Right ventricle myocardium superior (tissue), 1 donor: ENCODE measurements around the gene SEPHS2. TPM values are rescaled to one million over a fixed set of nuclear protein-coding genes. Genes with fewer than 3 reads are reported as not detected.
A peak's percentile ranks its signal among the peaks of the same experiment; 100 is the strongest.

ENCODE experiments used
- ATAC-seq: fragments of 200-7000 bp; cut with Tn5 transposase; one replicate; pipeline ENCODE4 v1.9.1; 2020; ENCODE audit warnings: mild to moderate bottlenecking; ENCODE audit not compliant: poor library complexity
- DNase-seq: peaks from one replicate; pipeline ENCODE4 v3.0.0-alpha.2; 2020
- intact Hi-C: fragments of 100-400 bp; cut with DNase I; formaldehyde crosslinking; loops from one replicate; pipeline ENCODE4 v1.11.2; 2022
- total RNA-seq: library from RNA; stranded (reverse); fragmentation: NEBNext Ultra II Directional; extraction: Animal tissue kit (Norgen Biotek cat#: 25700); gene quantifications from one replicate; pipeline ENCODE4 v1.2.1, GENCODE V29; 2021
- donor health status: DM: no; HTN: yes; CAD: no; lungs with severe emphysema.

SEPHS2 gene
- total RNA-seq, 1 donor from 2014 or later, result 28.6 TPM

GRCh38 chr16:30439720-30440348 lies 5.8 kb downstream of the SEPHS2 start:
- intact Hi-C loops, result loop anchor here (5.0 to 10.0 kb wide), 2 partner anchors 85 to 177 kb away; partner anchors contain the start of gene ZNF768
- ATAC-seq, result no peak
- DNase-seq, result no peak

- intact Hi-C loops, result loop anchor here (5.0 kb wide), 1 partner anchor 178 kb away; no protein-coding TSS in a partner anchor
- no peak for ATAC-seq
- no peak for DNase-seq
Measured at GRCh38 chr16:30438835-30439234, 6.8 kb downstream of the SEPHS2 start.

- ATAC-seq (no peak), DNase-seq (no peak)
- intact Hi-C loops, result loop anchor here (5.0 kb wide), 1 partner anchor 180 kb away; no protein-coding TSS in a partner anchor
Measured at GRCh38 chr16:30437511-30438046, 8.1 kb downstream of the SEPHS2 start.

- ATAC-seq, result no peak
- intact Hi-C loops, result loop anchor here (5.0 kb wide), 1 partner anchor 182 kb away; no protein-coding TSS in a partner anchor
- DNase-seq, result no peak
Measured at GRCh38 chr16:30434852-30435251, 10.8 kb downstream of the SEPHS2 start.

- ATAC-seq (peak; percentile 13), DNase-seq (no peak)
- intact Hi-C loops, result no loop called here
Measured at GRCh38 chr16:30430428-30430970, 15.2 kb downstream of the SEPHS2 start.

GRCh38 chr16:30429678-30430427 lies 15.8 kb downstream of the SEPHS2 start, which contains the start of gene DCTPP1:
Gene DCTPP1 (minus strand): TSS chr16:30430030. CDS start chr16:30429980, 50 bp downstream.
- intact Hi-C loops, result loop anchor here (10.0 kb wide), 1 partner anchor 175 kb away; no protein-coding TSS in a partner anchor
- peak; percentile 98 for ATAC-seq
- peak; percentile 96 for DNase-seq

- DNase-seq, result no peak
- intact Hi-C loops, result loop anchor here (10.0 kb wide), 1 partner anchor 175 kb away; no protein-coding TSS in a partner anchor
- ATAC-seq, result no peak
Measured at GRCh38 chr16:30429418-30429677, 16.3 kb downstream of the SEPHS2 start.

- intact Hi-C loops, result loop anchor here (10.0 kb wide), 1 partner anchor 177 kb away; no protein-coding TSS in a partner anchor
- ATAC-seq, result no peak
- DNase-seq, result no peak
Measured at GRCh38 chr16:30428055-30428454, 17.6 kb downstream of the SEPHS2 start.

GRCh38 chr16:30421010-30421409 lies 24.7 kb downstream of the SEPHS2 start:
- ATAC-seq, result no peak
- intact Hi-C loops, result loop anchor here (10.0 kb wide), 1 partner anchor 184 kb away; no protein-coding TSS in a partner anchor
- no peak for DNase-seq

- DNase-seq (no peak), ATAC-seq (no peak)
- intact Hi-C loops, result loop anchor here (10.0 kb wide), 1 partner anchor 324 kb away; the partner anchor contains the start of genes TBX6 and YPEL3
Measured at GRCh38 chr16:30418350-30419181, 27.1 kb downstream of the SEPHS2 start.

- DNase-seq, result peak; percentile 92
- intact Hi-C loops, result loop anchor here (10.0 kb wide), 1 partner anchor 323 kb away; the partner anchor contains the start of genes TBX6 and YPEL3
- ATAC-seq, result peak; percentile 97
Measured at GRCh38 chr16:30417529-30418349, 27.9 kb downstream of the SEPHS2 start.

GRCh38 chr16:30416624-30417528 lies 28.8 kb downstream of the SEPHS2 start:
- intact Hi-C loops, result loop anchor here (10.0 kb wide), 1 partner anchor 322 kb away; the partner anchor contains the start of genes TBX6 and YPEL3
- DNase-seq (no peak), ATAC-seq (no peak)

GRCh38 chr16:30416047-30416603 lies 29.5 kb downstream of the SEPHS2 start:
- DNase-seq, result no peak
- ATAC-seq, result no peak
- intact Hi-C loops, result loop anchor here (10.0 kb wide), 1 partner anchor 321 kb away; the partner anchor contains the start of genes TBX6 and YPEL3

GRCh38 chr16:30414159-30414558 lies 31.5 kb downstream of the SEPHS2 start:
- intact Hi-C loops, result loop anchor here (10.0 kb wide), 1 partner anchor 319 kb away; the partner anchor contains the start of genes TBX6 and YPEL3
- ATAC-seq (no peak), DNase-seq (no peak)

GRCh38 chr16:30413112-30413806 lies 32.4 kb downstream of the SEPHS2 start:
- DNase-seq (no peak), ATAC-seq (no peak)
- intact Hi-C loops, result loop anchor here (10.0 kb wide), 1 partner anchor 318 kb away; the partner anchor contains the start of genes TBX6 and YPEL3
